ENCODE results near the gene RGS12.

DNA sequence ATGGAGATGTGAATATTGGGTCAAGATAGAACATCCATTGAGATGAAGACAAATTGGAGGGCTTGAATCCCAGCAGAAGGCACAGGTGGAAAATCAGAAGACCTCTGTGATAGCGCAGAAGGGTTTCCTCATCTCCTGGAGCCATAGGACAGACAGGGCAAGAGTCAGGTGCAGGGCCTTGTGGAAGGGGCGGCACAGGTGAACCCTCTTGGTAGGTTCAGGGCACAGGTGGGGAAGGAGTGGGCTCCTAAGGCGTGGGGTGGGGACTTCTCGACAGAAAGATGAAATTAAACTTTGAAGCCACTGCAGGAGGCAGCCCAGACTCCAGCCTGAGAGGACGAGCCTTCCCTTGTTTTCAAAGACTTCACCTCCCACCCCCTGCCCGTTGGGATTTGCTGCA is 9.3 kb upstream of the RGS12 start:
- TF ChIP-seq, protein P1, sequence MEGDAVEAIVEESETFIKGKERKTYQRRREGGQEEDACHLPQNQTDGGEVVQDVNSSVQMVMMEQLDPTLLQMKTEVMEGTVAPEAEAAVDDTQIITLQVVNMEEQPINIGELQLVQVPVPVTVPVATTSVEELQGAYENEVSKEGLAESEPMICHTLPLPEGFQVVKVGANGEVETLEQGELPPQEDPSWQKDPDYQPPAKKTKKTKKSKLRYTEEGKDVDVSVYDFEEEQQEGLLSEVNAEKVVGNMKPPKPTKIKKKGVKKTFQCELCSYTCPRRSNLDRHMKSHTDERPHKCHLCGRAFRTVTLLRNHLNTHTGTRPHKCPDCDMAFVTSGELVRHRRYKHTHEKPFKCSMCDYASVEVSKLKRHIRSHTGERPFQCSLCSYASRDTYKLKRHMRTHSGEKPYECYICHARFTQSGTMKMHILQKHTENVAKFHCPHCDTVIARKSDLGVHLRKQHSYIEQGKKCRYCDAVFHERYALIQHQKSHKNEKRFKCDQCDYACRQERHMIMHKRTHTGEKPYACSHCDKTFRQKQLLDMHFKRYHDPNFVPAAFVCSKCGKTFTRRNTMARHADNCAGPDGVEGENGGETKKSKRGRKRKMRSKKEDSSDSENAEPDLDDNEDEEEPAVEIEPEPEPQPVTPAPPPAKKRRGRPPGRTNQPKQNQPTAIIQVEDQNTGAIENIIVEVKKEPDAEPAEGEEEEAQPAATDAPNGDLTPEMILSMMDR (IDR thresholded peaks at IDR 0.05) = no peak
- TF ChIP-seq POLR2A (IDR thresholded peaks at IDR 0.05; ENCODE audit: low read length) (no peak), CEBPB (IDR thresholded peaks at IDR 0.05) (no peak), SMC3 (IDR thresholded peaks at IDR 0.05) (no peak), ZC3H11A (IDR thresholded peaks at IDR 0.05) (no peak), RFX5 (IDR thresholded peaks at IDR 0.05) (no peak), HOXA7 (CRISPR knock-in tag; IDR thresholded peaks at IDR 0.05) (no peak), TP53 (CRISPR knock-in tag; IDR thresholded peaks at IDR 0.05) (no peak), MYC (IDR thresholded peaks at IDR 0.05; ENCODE audit: borderline replicate concordance, low read length) (no peak), TFCP2L1 (CRISPR knock-in tag; IDR thresholded peaks at IDR 0.05) (no peak), CHD4 (IDR thresholded peaks at IDR 0.05; ENCODE audit: borderline replicate concordance) (no peak), RNF2 (IDR thresholded peaks at IDR 0.05; ENCODE audit: borderline replicate concordance, low read depth) (no peak), CHD2 (IDR thresholded peaks at IDR 0.05; ENCODE audit: low read length, partially characterized antibody) (no peak)
- TF ChIP-seq, protein P2, sequence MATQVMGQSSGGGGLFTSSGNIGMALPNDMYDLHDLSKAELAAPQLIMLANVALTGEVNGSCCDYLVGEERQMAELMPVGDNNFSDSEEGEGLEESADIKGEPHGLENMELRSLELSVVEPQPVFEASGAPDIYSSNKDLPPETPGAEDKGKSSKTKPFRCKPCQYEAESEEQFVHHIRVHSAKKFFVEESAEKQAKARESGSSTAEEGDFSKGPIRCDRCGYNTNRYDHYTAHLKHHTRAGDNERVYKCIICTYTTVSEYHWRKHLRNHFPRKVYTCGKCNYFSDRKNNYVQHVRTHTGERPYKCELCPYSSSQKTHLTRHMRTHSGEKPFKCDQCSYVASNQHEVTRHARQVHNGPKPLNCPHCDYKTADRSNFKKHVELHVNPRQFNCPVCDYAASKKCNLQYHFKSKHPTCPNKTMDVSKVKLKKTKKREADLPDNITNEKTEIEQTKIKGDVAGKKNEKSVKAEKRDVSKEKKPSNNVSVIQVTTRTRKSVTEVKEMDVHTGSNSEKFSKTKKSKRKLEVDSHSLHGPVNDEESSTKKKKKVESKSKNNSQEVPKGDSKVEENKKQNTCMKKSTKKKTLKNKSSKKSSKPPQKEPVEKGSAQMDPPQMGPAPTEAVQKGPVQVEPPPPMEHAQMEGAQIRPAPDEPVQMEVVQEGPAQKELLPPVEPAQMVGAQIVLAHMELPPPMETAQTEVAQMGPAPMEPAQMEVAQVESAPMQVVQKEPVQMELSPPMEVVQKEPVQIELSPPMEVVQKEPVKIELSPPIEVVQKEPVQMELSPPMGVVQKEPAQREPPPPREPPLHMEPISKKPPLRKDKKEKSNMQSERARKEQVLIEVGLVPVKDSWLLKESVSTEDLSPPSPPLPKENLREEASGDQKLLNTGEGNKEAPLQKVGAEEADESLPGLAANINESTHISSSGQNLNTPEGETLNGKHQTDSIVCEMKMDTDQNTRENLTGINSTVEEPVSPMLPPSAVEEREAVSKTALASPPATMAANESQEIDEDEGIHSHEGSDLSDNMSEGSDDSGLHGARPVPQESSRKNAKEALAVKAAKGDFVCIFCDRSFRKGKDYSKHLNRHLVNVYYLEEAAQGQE (IDR thresholded peaks at IDR 0.05) = no peak

Data from A549 (cell line).